WTC11 (cell line): Measurements from ENCODE around the gene MEGF8. TPM values are rescaled to one million over a fixed set of nuclear protein-coding genes. Genes with fewer than 3 reads are reported as not detected.

Experiments
- ATAC-seq: fragments of 200-7000 bp; cut with Tn5 transposase; 2 replicates; pipeline ENCODE4 v1.10.0; 2021; ENCODE audit warnings: mild to moderate bottlenecking, moderate library complexity
- CTCF ChIA-PET: fragments of 300-600 bp; sonication (Branson Sonifier 250); formaldehyde crosslinking; loops from one replicate; lab custom pipeline; 2021; ENCODE audit warnings: antibody characterized with exemption; lab: Charles Lee
- POLR2A ChIA-PET: fragments of 350-600 bp; sonication (Branson Sonifier 250); formaldehyde crosslinking; loops from one replicate; lab custom pipeline; 2021; ENCODE audit warnings: antibody characterized with exemption; lab: Charles Lee
- DNase-seq: peaks from one replicate; pipeline ENCODE4 v3.0.0; 2021; ENCODE audit warnings: low spot score
- H3K27ac Mint-ChIP-seq: 2 replicates; pipeline ENCODE4 v1.8.0; 2021; ENCODE audit warnings: mixed read lengths
- H3K27me3 Mint-ChIP-seq: 2 replicates; pipeline ENCODE4 v1.8.0; 2021; ENCODE audit warnings: low read depth, mild to moderate bottlenecking, moderate library complexity, mixed read lengths
- H3K36me3 Mint-ChIP-seq: 2 replicates; pipeline ENCODE4 v1.8.0; 2021; ENCODE audit warnings: mixed read lengths
- H3K4me1 Mint-ChIP-seq: 2 replicates; pipeline ENCODE4 v1.8.0; 2022; ENCODE audit warnings: mixed read lengths
- H3K4me3 Mint-ChIP-seq: 2 replicates; pipeline ENCODE4 v1.8.0; 2021; ENCODE audit warnings: mild to moderate bottlenecking, moderate library complexity, mixed read lengths
- H3K9me3 Mint-ChIP-seq: 2 replicates; pipeline ENCODE4 v1.8.0; 2021; ENCODE audit warnings: mixed read lengths
- ATF1 ChIP-seq: sonication (generic); formaldehyde crosslinking; IDR thresholded peaks from 2 replicates; pipeline ENCODE4 v1.8.1; 2023; ENCODE audit warnings: mild to moderate bottlenecking, moderate library complexity, missing genetic modification reagents
- CREM ChIP-seq: sonication (generic); formaldehyde crosslinking; IDR thresholded peaks from 2 replicates; pipeline ENCODE4 v1.8.1; 2022; ENCODE audit warnings: mild to moderate bottlenecking, missing genetic modification reagents, moderate library complexity
- EMX1 ChIP-seq: fragments of 250-450 bp; sonication (Bioruptor Pico); IDR thresholded peaks from 2 replicates; pipeline ENCODE4 v1.8.0; 2021; ENCODE audit warnings: mild to moderate bottlenecking
- FOXJ3 ChIP-seq: sonication (generic); formaldehyde crosslinking; IDR thresholded peaks from 2 replicates; pipeline ENCODE4 v1.9.0; 2021; ENCODE audit warnings: missing genetic modification reagents, mild to moderate bottlenecking, borderline replicate concordance
- FOXP4 ChIP-seq: sonication (generic); formaldehyde crosslinking; IDR thresholded peaks from 2 replicates; pipeline ENCODE4 v1.8.0; 2022; ENCODE audit warnings: mild to moderate bottlenecking, missing genetic modification reagents
- GABPB1 ChIP-seq: sonication (generic); formaldehyde crosslinking; IDR thresholded peaks from 2 replicates; pipeline ENCODE4 v1.8.1; 2023; ENCODE audit warnings: mild to moderate bottlenecking, missing genetic modification reagents
- GRHL2 ChIP-seq: fragments of 250-450 bp; sonication (Bioruptor Pico); IDR thresholded peaks from 2 replicates; pipeline ENCODE4 v1.8.0; 2022; ENCODE audit warnings: mild to moderate bottlenecking, moderate library complexity; ENCODE audit not compliant: insufficient replicate concordance, severe bottlenecking
- JUN ChIP-seq: sonication (generic); formaldehyde crosslinking; IDR thresholded peaks from 2 replicates; pipeline ENCODE4 v1.8.0; 2023; ENCODE audit warnings: mild to moderate bottlenecking, missing genetic modification reagents
- KAT7 ChIP-seq: sonication (generic); formaldehyde crosslinking; IDR thresholded peaks from 2 replicates; pipeline ENCODE4 v1.8.1; 2023; ENCODE audit warnings: missing genetic modification reagents, mild to moderate bottlenecking, borderline replicate concordance
- MXD4 ChIP-seq: fragments of 250-450 bp; sonication (Bioruptor Pico); IDR thresholded peaks from 2 replicates; pipeline ENCODE4 v1.8.0; 2021; ENCODE audit warnings: mild to moderate bottlenecking, moderate library complexity, borderline replicate concordance
- NFATC4 ChIP-seq: fragments of 250-450 bp; sonication (Bioruptor Pico); IDR thresholded peaks from 2 replicates; pipeline ENCODE4 v1.9.0; 2021; ENCODE audit warnings: mild to moderate bottlenecking
- NFYB ChIP-seq: sonication (generic); formaldehyde crosslinking; conservative IDR thresholded peaks from 2 replicates; pipeline ENCODE4 v1.8.0; 2022; ENCODE audit warnings: low read depth, missing genetic modification reagents
- RELA ChIP-seq: sonication (generic); formaldehyde crosslinking; IDR thresholded peaks from 2 replicates; pipeline ENCODE4 v1.8.1; 2022; ENCODE audit warnings: missing genetic modification reagents, mild to moderate bottlenecking, borderline replicate concordance
- SOX15 ChIP-seq: fragments of 250-450 bp; sonication (Bioruptor Pico); IDR thresholded peaks from 2 replicates; pipeline ENCODE4 v1.9.0; 2021; ENCODE audit warnings: mild to moderate bottlenecking
- TEAD1 ChIP-seq: sonication (generic); formaldehyde crosslinking; IDR thresholded peaks from 2 replicates; pipeline ENCODE4 v1.8.0; 2022; ENCODE audit warnings: mild to moderate bottlenecking, missing genetic modification reagents
- ZNF121 ChIP-seq: sonication (generic); formaldehyde crosslinking; IDR thresholded peaks from 2 replicates; pipeline ENCODE4 v1.8.0; 2023; ENCODE audit warnings: missing genetic modification reagents
- ZNF138 ChIP-seq: sonication (generic); formaldehyde crosslinking; conservative IDR thresholded peaks from 2 replicates; pipeline ENCODE4 v1.8.1; 2022; ENCODE audit warnings: mild to moderate bottlenecking, moderate library complexity, missing genetic modification reagents
- ZNF219 ChIP-seq: sonication (generic); formaldehyde crosslinking; IDR thresholded peaks from 2 replicates; pipeline ENCODE4 v1.8.0; 2023; ENCODE audit warnings: missing genetic modification reagents, mild to moderate bottlenecking, borderline replicate concordance
- ZNF396 ChIP-seq: fragments of 250-450 bp; sonication (Bioruptor Pico); IDR thresholded peaks from 2 replicates; pipeline ENCODE4 v1.8.0; 2021; ENCODE audit warnings: mild to moderate bottlenecking, moderate library complexity, borderline replicate concordance
- ZNF671 ChIP-seq: fragments of 250-450 bp; sonication (Bioruptor Pico); IDR thresholded peaks from 2 replicates; pipeline ENCODE4 v1.8.0; 2021; ENCODE audit warnings: mild to moderate bottlenecking
- total RNA-seq: library from RNA; stranded (reverse); gene quantifications from 3 replicates; pipeline ENCODE4 v1.2.3, GENCODE V29; 2021
- TF ChIP-seq, protein P1 (sequence below): sonication (generic); formaldehyde crosslinking; IDR thresholded peaks from 2 replicates; pipeline ENCODE4 v1.8.0; 2022; ENCODE audit warnings: mild to moderate bottlenecking, missing genetic modification reagents
- TF ChIP-seq, protein P2 (sequence below): fragments of 250-450 bp; sonication (Bioruptor Pico); IDR thresholded peaks from 2 replicates; pipeline ENCODE4 v1.9.0; 2021; ENCODE audit warnings: moderate library complexity, mild to moderate bottlenecking, inconsistent platforms, borderline replicate concordance
- TF ChIP-seq, protein P3 (sequence below): sonication (generic); formaldehyde crosslinking; IDR thresholded peaks from 2 replicates; pipeline ENCODE4 v1.8.1; 2023; ENCODE audit warnings: mild to moderate bottlenecking, missing genetic modification reagents, moderate library complexity

Gene MEGF8
- total RNA-seq, 1 experiment from 2014 or later, result 42.1 TPM

GRCh38 chr19:42349378-42350107 lies 24.1 kb downstream of the MEGF8 start:
- ATAC-seq (no peak), DNase-seq (no peak)
- Mint-ChIP-seq H3K4me3 (no peak overlapping the region), H3K27ac (0 out of 2 replicates have a peak overlapping the region, but pooled peaks have one; percentile 13), H3K27me3 (no peaks in the 10 kb centered on the region), H3K4me1 (no peaks in the 10 kb centered on the region), H3K36me3 (peaks cover 19% of the 10 kb centered on the region), H3K9me3 (no peaks in the 10 kb centered on the region)
- TF ChIP-seq EMX1 (no peak), JUN (CRISPR knock-in tag) (no peak), RELA (no peak), ATF1 (CRISPR knock-in tag) (no peak), NFATC4 (CRISPR knock-in tag) (no peak), CREM (no peak), NFYB (no peak), ZNF671 (CRISPR knock-in tag) (no peak), ZNF138 (CRISPR knock-in tag) (no peak)
- TF ChIP-seq, protein P1, sequence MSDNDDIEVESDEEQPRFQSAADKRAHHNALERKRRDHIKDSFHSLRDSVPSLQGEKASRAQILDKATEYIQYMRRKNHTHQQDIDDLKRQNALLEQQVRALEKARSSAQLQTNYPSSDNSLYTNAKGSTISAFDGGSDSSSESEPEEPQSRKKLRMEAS (CRISPR knock-in tag), result no peak
- TF ChIP-seq, protein P2, sequence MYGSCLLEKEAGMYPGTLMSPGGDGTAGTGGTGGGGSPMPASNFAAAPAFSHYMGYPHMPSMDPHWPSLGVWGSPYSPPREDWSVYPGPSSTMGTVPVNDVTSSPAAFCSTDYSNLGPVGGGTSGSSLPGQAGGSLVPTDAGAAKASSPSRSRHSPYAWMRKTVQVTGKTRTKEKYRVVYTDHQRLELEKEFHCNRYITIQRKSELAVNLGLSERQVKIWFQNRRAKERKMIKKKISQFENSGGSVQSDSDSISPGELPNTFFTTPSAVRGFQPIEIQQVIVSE (CRISPR knock-in tag), result no peak
- ChIA-PET CTCF (interaction anchor here (1.4 kb wide), 1 partner anchor 11 kb away, joined by 3 read pairs; no protein-coding TSS in a partner anchor), POLR2A (no interaction called here)

- peaks cover 13% of the 10 kb centered on the region for H3K36me3 Mint-ChIP-seq
- POLR2A ChIA-PET, result no interaction called here
- TF ChIP-seq GRHL2 (CRISPR knock-in tag), result no peak
- TF ChIP-seq, all 79 proteins: peak for 0
- DNase-seq (no peak), ATAC-seq (no peak)
- no peaks in the 10 kb centered on the region for H3K27me3 Mint-ChIP-seq
- H3K4me1 Mint-ChIP-seq, result no peaks in the 10 kb centered on the region
- H3K4me3 Mint-ChIP-seq, result no peak overlapping the region
- no peaks in the 10 kb centered on the region for H3K9me3 Mint-ChIP-seq
- no peak overlapping the region for H3K27ac Mint-ChIP-seq
- CTCF ChIA-PET, result interaction anchor here (1.4 kb wide), 1 partner anchor 10 kb away, joined by 3 read pairs; no protein-coding TSS in a partner anchor
Observed at GRCh38 chr19:42350417-42350816, 25.0 kb downstream of the MEGF8 start.

DNA sequence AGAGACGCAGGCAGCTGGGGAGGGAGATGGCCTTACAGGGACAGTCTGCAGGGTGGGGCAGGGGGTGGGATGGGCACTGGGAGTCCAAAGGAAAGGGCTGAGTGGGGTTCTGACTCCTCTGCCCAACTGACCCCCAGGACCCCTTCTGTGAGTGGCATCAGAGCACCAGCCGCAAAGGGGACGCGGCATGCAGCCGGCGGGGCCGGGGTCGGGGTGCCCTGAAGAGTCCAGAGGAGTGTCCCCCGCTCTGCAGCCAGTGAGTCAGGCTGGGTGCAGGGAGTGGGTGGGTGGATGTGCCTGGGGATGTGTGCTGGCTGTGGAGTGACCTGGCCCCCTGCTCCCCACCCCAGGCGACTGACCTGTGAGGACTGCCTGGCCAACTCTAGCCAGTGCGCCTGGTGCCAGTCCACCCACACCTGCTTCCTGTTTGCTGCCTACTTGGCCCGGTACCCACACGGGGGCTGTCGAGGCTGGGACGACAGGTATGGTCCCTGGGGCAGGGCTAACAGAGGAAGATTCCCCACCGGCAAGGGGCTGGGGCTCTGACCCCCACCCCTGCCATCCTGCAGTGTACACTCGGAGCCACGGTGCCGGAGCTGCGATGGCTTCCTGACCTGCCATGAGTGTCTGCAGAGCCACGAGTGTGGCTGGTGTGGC lies 25.8 kb downstream of the MEGF8 start:
- no peak for ATAC-seq
- Mint-ChIP-seq H3K27ac (no peak overlapping the region), H3K4me3 (no peak overlapping the region), H3K9me3 (no peaks in the 10 kb centered on the region)
- TF ChIP-seq FOXJ3 (CRISPR knock-in tag), result no peak
- TF ChIP-seq, all 79 proteins: peak for 0
- CTCF ChIA-PET, result no interaction called here
- Mint-ChIP-seq H3K4me1 (no peaks in the 10 kb centered on the region), H3K27me3 (no peaks in the 10 kb centered on the region), H3K36me3 (peaks cover 10% of the 10 kb centered on the region)
- no peak for DNase-seq
- POLR2A ChIA-PET, result no interaction called here

GRCh38 chr19:42352301-42353259 lies 27.1 kb downstream of the MEGF8 start:
- DNase-seq (no peak), ATAC-seq (no peak)
- no peak overlapping the region for H3K27ac Mint-ChIP-seq
- peaks cover 9% of the 10 kb centered on the region; the same call in 1 of the 2 replicates for H3K36me3 Mint-ChIP-seq
- H3K4me3 Mint-ChIP-seq, result no peak overlapping the region
- ChIA-PET CTCF (interaction anchor here (0.6 kb wide), 1 partner anchor 11 kb away, joined by 5 read pairs; no protein-coding TSS in a partner anchor), POLR2A (interaction anchor here (0.6 kb wide), 1 partner anchor 34 kb away, joined by 3 read pairs; no protein-coding TSS in a partner anchor)
- H3K9me3 Mint-ChIP-seq, result no peaks in the 10 kb centered on the region
- no peaks in the 10 kb centered on the region for H3K27me3 Mint-ChIP-seq
- H3K4me1 Mint-ChIP-seq, result no peaks in the 10 kb centered on the region
- no peak for TF ChIP-seq KAT7 (CRISPR knock-in tag)
- TF ChIP-seq ZNF219, result no peak
- no peak for TF ChIP-seq MXD4 (CRISPR knock-in tag)
- TF ChIP-seq GABPB1 (CRISPR knock-in tag), result no peak
- no peak for TF ChIP-seq SOX15 (CRISPR knock-in tag)
- TF ChIP-seq, protein P3, sequence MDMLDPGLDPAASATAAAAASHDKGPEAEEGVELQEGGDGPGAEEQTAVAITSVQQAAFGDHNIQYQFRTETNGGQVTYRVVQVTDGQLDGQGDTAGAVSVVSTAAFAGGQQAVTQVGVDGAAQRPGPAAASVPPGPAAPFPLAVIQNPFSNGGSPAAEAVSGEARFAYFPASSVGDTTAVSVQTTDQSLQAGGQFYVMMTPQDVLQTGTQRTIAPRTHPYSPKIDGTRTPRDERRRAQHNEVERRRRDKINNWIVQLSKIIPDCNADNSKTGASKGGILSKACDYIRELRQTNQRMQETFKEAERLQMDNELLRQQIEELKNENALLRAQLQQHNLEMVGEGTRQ (CRISPR knock-in tag), result no peak
- TF ChIP-seq FOXP4 (CRISPR knock-in tag), result no peak
- no peak for TF ChIP-seq TEAD1
- no peak for TF ChIP-seq ZNF396 (CRISPR knock-in tag)
- TF ChIP-seq, protein P2 (CRISPR knock-in tag), result no peak
- TF ChIP-seq ZNF121 (CRISPR knock-in tag), result no peak
